Immature natural killer cell (primary cell): ENCODE measurements around the gene VPS4A. TPM values are rescaled to one million over a fixed set of nuclear protein-coding genes. Genes with fewer than 3 reads are reported as not detected.

ENCODE experiments used
- DNase-seq, 3 donors: peaks; one replicate each; pipeline ENCODE4 v3.0.0; 2022; ENCODE audit warnings: mixed read lengths in 1 of 3
- H3K27ac Mint-ChIP-seq, 6 donors: one replicate each; pipeline ENCODE4 v1.8.0; 2020; ENCODE audit warnings: mixed read lengths in 6 of 6, mild to moderate bottlenecking in 5 of 6, inconsistent platforms in 4 of 6, moderate library complexity in 3 of 6
- H3K27me3 Mint-ChIP-seq, 3 donors: one replicate each; pipeline ENCODE4 v1.8.0; 2020 to 2021; ENCODE audit warnings: low read depth in 3 of 3, mild to moderate bottlenecking in 3 of 3, mixed read lengths in 3 of 3, moderate library complexity in 3 of 3, inconsistent platforms in 1 of 3
- H3K36me3 Mint-ChIP-seq, 3 donors: one replicate each; pipeline ENCODE4 v1.8.0; 2020; ENCODE audit warnings: mixed read lengths in 3 of 3, inconsistent platforms in 2 of 3, mild to moderate bottlenecking in 2 of 3
- H3K4me1 Mint-ChIP-seq, 2 donors: one replicate each; pipeline ENCODE4 v1.8.0; 2020; ENCODE audit warnings: inconsistent platforms in 2 of 2, mild to moderate bottlenecking in 2 of 2, mixed read lengths in 2 of 2, moderate library complexity in 1 of 2
- H3K4me3 Mint-ChIP-seq, 5 donors: one replicate each; pipeline ENCODE4 v1.8.0; 2020; ENCODE audit warnings: mild to moderate bottlenecking in 5 of 5, mixed read lengths in 5 of 5, inconsistent platforms in 3 of 5, moderate library complexity in 3 of 5
- H3K9me3 Mint-ChIP-seq, 6 donors: one replicate each; pipeline ENCODE4 v1.8.0; 2020; ENCODE audit warnings: mild to moderate bottlenecking in 6 of 6, mixed read lengths in 6 of 6, inconsistent platforms in 4 of 6, moderate library complexity in 3 of 6
- polyA plus RNA-seq, 3 donors: library from polyadenylated mRNA; unstranded; fragments of 300-500 nt; fragmentation: Illumina TruSeq; gene quantifications; one replicate each; pipeline ENCODE4 v1.2.3, GENCODE V29; 2021

The VPS4A gene
- polyA plus RNA-seq, 3 donors from 2014 or later = 26.5 to 52.0 (median 30.9) TPM

DNA sequence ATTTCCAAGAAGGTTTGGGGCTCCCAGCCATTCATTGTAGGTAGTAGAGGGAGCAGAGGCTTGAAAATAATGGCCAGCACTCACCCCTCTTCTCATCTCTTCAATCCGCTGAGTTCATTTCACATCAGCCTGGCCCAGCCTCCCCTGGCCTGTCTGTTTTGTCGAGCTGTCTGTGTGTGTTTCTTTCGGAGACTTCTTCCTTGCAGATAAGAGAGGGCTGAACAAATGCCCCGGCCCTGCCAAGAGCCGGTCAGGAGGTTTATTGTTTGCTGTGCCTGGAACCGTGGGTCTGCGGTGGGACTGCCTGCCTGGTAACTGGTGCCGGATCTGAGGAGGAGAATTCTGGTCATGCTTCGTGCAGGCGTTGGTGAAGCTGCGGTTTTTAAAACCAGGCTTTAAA, 3.4 kb downstream of the VPS4A start:
- no peak for DNase-seq
- Mint-ChIP-seq H3K4me1 (peaks cover 29 to 34% of the 10 kb centered on the region in 2 donors), H3K9me3 (no peaks in the 10 kb centered on the region), H3K36me3 (peaks cover 2 to 12% (median 2%) of the 10 kb centered on the region in 3 donors), H3K4me3 (no peak overlapping the region), H3K27ac (peak overlapping the region in 2 of 6 donors; percentile 35 to 46), H3K27me3 (peaks cover 2 to 4% (median 4%) of the 10 kb centered on the region in 3 donors)

DNA sequence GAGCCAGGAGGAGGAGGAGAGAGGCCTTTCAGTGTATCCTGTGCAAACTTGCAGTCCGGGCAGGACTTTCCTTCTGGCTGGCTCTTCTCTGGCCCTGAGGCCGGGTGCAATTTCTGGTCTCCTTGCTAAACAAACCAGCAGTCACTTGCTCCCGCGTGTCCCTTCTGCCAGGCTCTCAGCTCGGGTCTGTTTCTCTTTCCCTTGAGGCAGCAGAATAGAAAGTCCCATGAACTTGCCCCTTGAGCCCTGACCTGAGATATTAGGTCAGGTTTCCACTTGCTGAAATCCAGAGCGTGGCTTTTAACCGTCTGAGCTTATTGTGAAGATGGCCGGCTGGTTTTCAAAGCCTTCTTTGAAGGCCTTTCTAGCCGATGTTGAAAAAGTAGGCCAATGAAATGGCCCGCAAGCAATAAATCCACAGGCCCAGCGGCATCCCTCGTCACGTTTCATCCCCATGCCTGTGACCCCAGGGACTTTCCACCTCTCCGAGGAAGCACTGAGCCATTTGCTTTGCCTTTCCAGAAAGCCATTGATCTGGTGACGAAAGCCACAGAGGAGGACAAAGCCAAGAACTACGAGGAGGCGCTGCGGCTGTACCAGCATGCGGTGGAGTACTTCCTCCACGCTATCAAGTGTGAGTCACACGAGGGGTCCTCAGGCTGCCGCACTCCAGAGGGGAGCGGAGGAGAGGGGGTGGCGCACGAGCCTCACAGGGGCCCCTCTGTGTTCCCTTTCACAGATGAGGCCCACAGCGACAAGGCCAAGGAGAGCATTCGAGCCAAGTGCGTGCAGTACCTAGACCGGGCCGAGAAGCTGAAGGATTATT, 4.5 kb downstream of the VPS4A start:
- Mint-ChIP-seq H3K27ac (no peak overlapping the region), H3K9me3 (no peaks in the 10 kb centered on the region), H3K36me3 (peaks cover 4 to 14% (median 4%) of the 10 kb centered on the region in 3 donors), H3K4me1 (peaks cover 24 to 30% of the 10 kb centered on the region in 2 donors), H3K27me3 (peaks cover 2 to 4% (median 2%) of the 10 kb centered on the region in 3 donors), H3K4me3 (no peak overlapping the region)
- no peak for DNase-seq

DNA sequence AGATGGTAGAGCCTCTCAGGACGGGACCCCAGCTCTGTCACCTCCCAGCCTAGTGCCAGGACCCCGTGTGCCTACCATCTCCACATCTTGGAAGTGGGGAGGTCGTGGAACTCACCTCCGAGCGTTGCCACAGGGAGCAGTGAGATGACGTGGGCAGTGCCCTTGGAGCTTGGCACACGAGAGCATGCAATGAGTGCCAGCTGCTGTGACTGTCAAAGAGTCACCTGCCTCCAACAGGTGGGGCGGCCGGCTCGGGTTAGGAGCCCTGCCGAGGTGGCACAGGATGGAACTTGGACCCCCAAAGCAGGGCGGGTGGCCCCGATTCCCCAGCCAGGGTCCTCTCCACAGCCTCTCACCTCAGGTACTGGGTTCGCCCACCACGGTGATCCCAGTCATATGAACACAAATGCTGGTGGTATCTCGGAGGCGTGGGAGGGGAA, 5.5 kb downstream of the VPS4A start:
- Mint-ChIP-seq H3K9me3 (no peaks in the 10 kb centered on the region), H3K4me3 (no peak overlapping the region), H3K27me3 (peaks cover 0 to 5% (median 2%) of the 10 kb centered on the region in 3 donors), H3K36me3 (peaks cover 4 to 22% (median 7%) of the 10 kb centered on the region in 3 donors), H3K27ac (no peak overlapping the region), H3K4me1 (peaks cover 22 to 29% of the 10 kb centered on the region in 2 donors)
- no peak for DNase-seq

DNA sequence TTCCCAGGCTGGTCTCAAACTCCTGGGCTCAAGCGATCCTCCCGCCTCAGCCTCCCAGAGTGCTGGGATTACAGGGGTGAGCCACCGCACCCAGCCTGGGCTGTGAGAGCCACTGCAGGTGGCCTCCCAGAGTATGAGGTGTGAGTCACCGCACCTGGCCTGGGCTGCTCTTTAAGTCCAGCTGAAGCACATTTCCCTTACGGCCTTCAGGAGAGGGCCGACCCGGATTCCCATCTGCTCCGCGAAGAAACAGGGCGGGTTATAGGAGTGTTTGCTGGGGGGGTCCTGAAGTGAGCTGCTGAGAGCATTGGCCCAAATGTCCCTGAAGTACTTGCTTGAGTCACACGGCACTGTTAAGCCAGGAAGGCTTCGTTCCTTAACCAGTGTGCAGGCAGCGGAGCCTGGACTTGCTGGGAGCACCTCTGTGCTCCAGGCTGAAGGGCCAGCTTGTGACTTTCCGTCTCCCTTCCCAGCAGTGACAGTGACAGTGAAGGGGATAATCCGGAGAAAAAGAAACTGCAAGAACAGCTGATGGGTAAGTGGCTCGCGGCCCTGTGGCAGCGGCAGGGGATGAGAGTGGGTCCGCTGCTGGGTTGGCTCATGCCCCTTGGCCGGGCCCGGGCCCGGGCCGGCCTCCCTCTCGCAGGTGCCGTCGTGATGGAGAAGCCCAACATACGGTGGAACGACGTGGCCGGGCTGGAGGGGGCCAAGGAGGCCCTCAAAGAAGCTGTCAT, 7.2 kb downstream of the VPS4A start:
- Mint-ChIP-seq H3K36me3 (peaks cover 4 to 29% (median 12%) of the 10 kb centered on the region in 3 donors), H3K4me1 (peaks cover 12 to 21% of the 10 kb centered on the region in 2 donors), H3K27ac (no peak overlapping the region), H3K27me3 (peaks cover 0 to 9% (median under 1%) of the 10 kb centered on the region in 3 donors), H3K9me3 (no peaks in the 10 kb centered on the region), H3K4me3 (no peak overlapping the region)
- DNase-seq = no peak

DNA sequence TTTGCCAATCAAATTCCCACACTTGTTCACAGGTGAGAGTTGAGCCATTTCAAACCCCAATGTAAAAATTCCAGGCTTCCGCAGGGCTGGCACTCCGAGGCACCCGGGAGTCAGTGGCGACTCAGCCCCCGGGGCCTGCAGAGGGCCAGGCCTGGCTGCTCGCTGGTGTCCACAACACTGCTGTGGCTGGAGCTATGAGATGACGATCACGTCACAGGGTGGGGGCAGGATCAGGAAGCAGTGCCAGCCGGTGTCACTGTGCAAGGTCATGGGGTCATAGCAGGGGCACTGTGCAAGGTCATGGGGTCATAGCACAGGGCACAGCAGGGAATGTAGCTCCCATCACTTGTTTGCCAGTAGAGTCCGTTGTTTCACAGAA, 7.8 kb downstream of the VPS4A start:
- no peak for DNase-seq
- no peak overlapping the region for H3K27ac Mint-ChIP-seq

DNA sequence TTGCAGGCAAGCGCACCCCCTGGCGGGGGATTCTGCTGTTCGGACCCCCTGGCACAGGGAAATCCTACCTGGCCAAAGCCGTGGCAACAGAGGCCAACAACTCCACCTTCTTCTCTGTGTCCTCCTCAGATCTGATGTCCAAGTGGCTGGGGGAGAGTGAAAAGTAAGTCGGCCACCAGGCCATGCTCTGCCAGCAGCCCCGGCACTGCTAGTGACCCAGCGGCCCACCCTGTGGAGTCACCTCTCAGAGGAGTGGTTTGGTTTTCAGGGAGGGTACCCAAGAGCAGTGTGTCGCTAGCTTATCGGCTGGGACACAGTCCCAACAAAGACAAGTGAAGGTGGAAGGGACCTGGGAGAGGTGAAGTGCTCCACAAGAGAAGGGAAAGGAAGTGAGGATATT, 8.2 kb downstream of the VPS4A start:
- Mint-ChIP-seq H3K27me3 (peaks cover 0 to 9% (median 0%) of the 10 kb centered on the region in 3 donors), H3K4me3 (no peak overlapping the region), H3K9me3 (no peaks in the 10 kb centered on the region), H3K27ac (peak overlapping the region in 2 of 6 donors; percentile 39 to 69), H3K36me3 (peaks cover 4 to 28% (median 12%) of the 10 kb centered on the region in 3 donors), H3K4me1 (peaks cover 3 to 11% of the 10 kb centered on the region in 2 donors)
- DNase-seq = no peak

More for the DNA sequence above, 7.8 kb downstream of the VPS4A start:
- peaks cover 0 to 9% (median 0%) of the 10 kb centered on the region in 3 donors for H3K27me3 Mint-ChIP-seq
- peaks cover 4 to 28% (median 12%) of the 10 kb centered on the region in 3 donors for H3K36me3 Mint-ChIP-seq
- H3K4me1 Mint-ChIP-seq = peaks cover 7 to 16% of the 10 kb centered on the region in 2 donors
- H3K4me3 Mint-ChIP-seq = no peak overlapping the region
- H3K9me3 Mint-ChIP-seq = no peaks in the 10 kb centered on the region

DNA sequence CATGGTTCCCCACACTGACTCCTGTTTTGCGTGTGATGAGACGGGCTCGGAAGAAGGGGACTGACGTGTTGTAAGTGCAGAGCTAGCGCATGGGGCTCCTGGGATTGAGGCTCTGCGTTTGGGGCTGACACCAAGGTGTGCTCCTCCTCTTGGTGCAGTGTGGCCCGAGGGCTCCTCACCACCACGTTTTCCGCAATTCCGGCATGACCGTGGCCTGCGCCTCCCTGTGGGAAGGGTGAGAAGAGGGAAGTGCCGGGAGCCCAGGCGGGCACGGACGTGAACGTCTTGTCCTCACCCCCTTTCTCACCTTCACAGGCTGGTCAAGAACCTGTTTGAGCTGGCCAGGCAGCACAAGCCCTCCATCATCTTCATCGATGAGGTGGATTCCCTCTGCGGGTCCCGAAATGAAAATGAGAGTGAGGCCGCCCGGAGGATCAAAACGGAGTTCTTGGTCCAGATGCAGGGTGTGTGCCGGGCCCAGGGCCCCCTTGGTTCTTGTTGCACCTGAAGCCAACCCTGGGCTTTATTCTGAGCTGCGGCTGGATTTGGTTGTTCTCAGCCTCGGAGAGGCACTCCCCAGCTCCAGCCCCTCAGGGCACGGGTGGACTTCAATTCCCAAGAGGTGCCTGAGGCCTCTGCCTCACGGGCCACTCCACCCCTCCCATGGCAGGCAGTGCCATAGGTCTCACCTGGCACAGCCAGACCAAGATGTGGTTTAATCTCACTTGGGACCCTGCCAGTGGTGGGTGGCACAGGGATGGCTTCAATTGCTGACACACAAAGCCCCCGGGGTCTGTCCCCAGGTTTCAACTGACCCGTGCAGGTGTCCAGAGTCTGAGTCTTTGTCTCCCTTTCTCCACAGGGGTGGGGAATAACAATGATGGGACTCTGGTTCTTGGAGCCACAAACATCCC, 8.9 kb downstream of the VPS4A start:
- H3K4me1 Mint-ChIP-seq = peaks cover 1 to 7% of the 10 kb centered on the region in 2 donors
- DNase-seq = no peak
- H3K27ac Mint-ChIP-seq = peak overlapping the region in 1 of 6 donors; percentile 69
- H3K4me3 Mint-ChIP-seq = no peak overlapping the region
- H3K27me3 Mint-ChIP-seq = peaks cover 0 to 9% (median under 1%) of the 10 kb centered on the region in 3 donors
- no peaks in the 10 kb centered on the region for H3K9me3 Mint-ChIP-seq
- peaks cover 4 to 28% (median 12%) of the 10 kb centered on the region in 3 donors for H3K36me3 Mint-ChIP-seq

DNA sequence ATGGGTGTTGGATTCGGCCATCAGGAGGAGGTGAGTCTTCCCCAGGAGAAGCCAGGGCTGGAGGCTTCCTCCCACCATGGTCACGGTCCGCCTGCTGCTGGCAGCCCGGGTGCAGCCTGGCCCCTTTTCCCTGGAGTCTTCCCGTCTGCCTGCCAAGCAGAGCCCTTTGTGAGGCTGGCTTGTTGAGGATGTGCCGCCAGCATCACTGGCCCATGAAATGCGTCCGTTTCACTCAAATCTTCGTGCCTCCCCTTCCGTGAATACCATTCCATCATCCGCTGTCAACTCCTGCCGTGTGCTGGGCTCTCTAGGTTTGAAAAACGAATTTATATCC, 9.6 kb downstream of the VPS4A start:
- Mint-ChIP-seq H3K9me3 (no peaks in the 10 kb centered on the region), H3K36me3 (peaks cover 4 to 28% (median 12%) of the 10 kb centered on the region in 3 donors), H3K4me1 (peaks cover 2 to 7% of the 10 kb centered on the region in 2 donors), H3K27ac (peak overlapping the region in 1 of 6 donors; percentile 45), H3K27me3 (peaks cover 0 to 9% (median 1%) of the 10 kb centered on the region in 3 donors), H3K4me3 (no peak overlapping the region)
- no peak for DNase-seq

DNA sequence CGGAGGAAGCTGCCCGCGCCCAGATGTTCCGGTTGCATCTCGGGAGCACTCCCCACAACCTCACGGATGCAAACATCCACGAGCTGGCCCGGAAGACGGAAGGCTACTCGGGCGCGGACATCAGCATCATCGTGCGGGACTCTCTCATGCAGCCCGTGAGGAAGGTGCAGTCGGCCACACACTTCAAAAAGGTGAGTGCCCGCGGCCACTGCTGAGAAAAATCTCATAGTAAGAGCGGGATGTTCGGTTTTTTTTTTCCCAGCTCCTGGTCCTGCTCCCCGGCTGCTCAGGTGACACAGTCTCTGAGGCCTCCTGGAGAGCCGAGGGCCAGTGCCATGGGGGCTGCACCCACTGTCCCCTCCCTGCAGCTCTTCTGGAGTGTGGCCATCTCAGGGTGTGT, 9.9 kb downstream of the VPS4A start:
- no peak for DNase-seq
- Mint-ChIP-seq H3K27ac (peak overlapping the region in 1 of 6 donors; percentile 45), H3K4me3 (no peak overlapping the region), H3K4me1 (peaks cover 5 to 11% of the 10 kb centered on the region in 2 donors), H3K27me3 (peaks cover 0 to 9% (median 1%) of the 10 kb centered on the region in 3 donors), H3K36me3 (peaks cover 4 to 25% (median 12%) of the 10 kb centered on the region in 3 donors), H3K9me3 (no peaks in the 10 kb centered on the region)

DNA sequence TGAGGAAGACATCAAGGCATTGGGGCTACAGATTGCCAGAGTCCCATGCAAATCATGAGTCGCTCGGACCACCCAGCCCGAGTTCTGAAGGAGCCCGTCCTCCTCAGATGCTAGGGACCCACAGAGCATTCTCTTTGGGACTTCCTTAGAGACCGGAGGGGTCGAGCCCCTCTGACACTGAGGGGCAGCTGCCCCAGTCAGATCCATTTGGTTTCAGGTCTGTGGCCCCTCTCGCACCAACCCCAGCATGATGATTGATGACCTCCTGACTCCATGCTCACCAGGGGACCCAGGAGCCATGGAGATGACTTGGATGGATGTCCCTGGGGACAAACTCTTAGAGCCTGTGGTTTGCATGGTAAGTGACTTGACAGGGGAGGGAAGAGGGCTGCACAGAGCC, 11.2 kb downstream of the VPS4A start:
- H3K9me3 Mint-ChIP-seq = no peaks in the 10 kb centered on the region
- H3K36me3 Mint-ChIP-seq = peaks cover 4 to 22% (median 12%) of the 10 kb centered on the region in 3 donors
- peak overlapping the region in 1 of 6 donors; percentile 34 for H3K27ac Mint-ChIP-seq
- DNase-seq = no peak
- peaks cover 0 to 11% (median 3%) of the 10 kb centered on the region in 3 donors for H3K27me3 Mint-ChIP-seq
- H3K4me1 Mint-ChIP-seq = peaks cover 11 to 19% of the 10 kb centered on the region in 2 donors
- H3K4me3 Mint-ChIP-seq = no peak overlapping the region

DNA sequence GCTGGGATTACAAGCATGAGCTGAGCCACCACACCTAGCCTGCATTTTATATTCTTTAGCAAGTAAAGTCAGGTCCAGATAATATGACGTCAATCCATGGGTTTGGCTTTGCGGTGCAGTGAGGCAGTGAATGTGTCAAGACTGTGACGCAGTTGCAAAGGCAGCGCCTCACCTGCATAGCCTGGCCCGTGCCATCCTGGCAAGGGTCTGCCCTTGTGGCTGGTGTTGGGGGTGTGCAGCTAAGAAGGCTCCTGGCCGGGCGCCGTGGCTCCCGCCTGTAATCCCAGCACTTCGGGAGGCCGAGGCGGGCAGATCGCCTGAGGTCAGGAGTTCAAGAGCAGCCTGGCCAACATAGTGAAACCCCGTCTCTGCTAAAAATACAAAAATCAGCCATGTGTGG, 12.3 kb downstream of the VPS4A start:
- Mint-ChIP-seq H3K4me1 (peaks cover 14 to 22% of the 10 kb centered on the region in 2 donors), H3K4me3 (no peak overlapping the region), H3K27me3 (peaks cover 0 to 11% (median 3%) of the 10 kb centered on the region in 3 donors), H3K9me3 (no peaks in the 10 kb centered on the region), H3K27ac (peak overlapping the region in 1 of 6 donors; percentile 39), H3K36me3 (peaks cover 4 to 22% (median 12%) of the 10 kb centered on the region in 3 donors)
- DNase-seq = no peak

DNA sequence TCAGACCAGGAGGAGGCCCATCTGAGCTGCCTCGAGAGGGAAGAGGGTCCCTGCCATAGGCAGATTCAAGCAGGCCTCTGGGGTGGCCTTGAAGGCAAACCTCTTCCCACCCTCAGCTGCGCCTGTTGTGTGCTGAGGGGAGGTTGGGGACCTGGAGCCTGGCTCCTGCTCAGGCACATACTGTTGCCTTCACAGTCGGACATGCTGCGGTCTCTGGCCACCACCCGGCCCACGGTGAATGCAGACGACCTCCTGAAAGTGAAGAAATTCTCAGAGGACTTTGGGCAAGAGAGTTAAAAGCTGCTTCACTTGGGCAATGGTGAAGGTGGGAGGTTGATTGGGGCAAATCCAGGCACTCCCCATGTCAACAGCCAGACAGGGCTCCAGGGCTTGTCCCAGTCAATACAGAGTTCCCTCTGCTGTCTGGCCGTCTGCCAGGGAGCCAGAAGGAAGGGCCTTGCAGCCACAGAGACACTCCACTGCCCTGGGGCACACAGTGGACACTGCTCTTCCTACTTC, 12.9 kb downstream of the VPS4A start:
- Mint-ChIP-seq H3K4me1 (peaks cover 20 to 29% of the 10 kb centered on the region in 2 donors), H3K9me3 (no peaks in the 10 kb centered on the region), H3K4me3 (no peak overlapping the region), H3K27me3 (peaks cover 0 to 12% (median 5%) of the 10 kb centered on the region in 3 donors), H3K27ac (peak overlapping the region in 1 of 6 donors; percentile 72), H3K36me3 (peaks cover 4 to 22% (median 12%) of the 10 kb centered on the region in 3 donors)
- no peak for DNase-seq
